ENCODE results near the gene BORA.

- TF ChIP-seq CTCF (IDR thresholded peaks at IDR 0.05; ENCODE audit: low read depth, low read length, missing input control), result no peak
- TF ChIP-seq SP1 (IDR thresholded peaks at IDR 0.05), result no peak
- TF ChIP-seq YY1 (IDR thresholded peaks at IDR 0.05), result no peak
- no peak for TF ChIP-seq ATF3 (IDR thresholded peaks at IDR 0.05)
- no peak for TF ChIP-seq RXRA (IDR thresholded peaks at IDR 0.05)
- TF ChIP-seq REST (IDR thresholded peaks at IDR 0.05), result no peak
- TF ChIP-seq RAD21 (IDR thresholded peaks at IDR 0.05), result no peak
- TF ChIP-seq TAF1 (conservative IDR thresholded peaks at IDR 0.05), result no peak
- no peak for TF ChIP-seq NR2F2 (IDR thresholded peaks at IDR 0.05)
Observed at GRCh38 chr13:72678312-72678711, 49.4 kb upstream of the BORA start.
